Measurements from ENCODE around the gene EPRS1.
"Not testable (repeated sequence)": the region's sequence is repeated elsewhere in the genome, so short reads cannot be mapped to it uniquely, and the experiment has no call there.

Gene EPRS1

DNA sequence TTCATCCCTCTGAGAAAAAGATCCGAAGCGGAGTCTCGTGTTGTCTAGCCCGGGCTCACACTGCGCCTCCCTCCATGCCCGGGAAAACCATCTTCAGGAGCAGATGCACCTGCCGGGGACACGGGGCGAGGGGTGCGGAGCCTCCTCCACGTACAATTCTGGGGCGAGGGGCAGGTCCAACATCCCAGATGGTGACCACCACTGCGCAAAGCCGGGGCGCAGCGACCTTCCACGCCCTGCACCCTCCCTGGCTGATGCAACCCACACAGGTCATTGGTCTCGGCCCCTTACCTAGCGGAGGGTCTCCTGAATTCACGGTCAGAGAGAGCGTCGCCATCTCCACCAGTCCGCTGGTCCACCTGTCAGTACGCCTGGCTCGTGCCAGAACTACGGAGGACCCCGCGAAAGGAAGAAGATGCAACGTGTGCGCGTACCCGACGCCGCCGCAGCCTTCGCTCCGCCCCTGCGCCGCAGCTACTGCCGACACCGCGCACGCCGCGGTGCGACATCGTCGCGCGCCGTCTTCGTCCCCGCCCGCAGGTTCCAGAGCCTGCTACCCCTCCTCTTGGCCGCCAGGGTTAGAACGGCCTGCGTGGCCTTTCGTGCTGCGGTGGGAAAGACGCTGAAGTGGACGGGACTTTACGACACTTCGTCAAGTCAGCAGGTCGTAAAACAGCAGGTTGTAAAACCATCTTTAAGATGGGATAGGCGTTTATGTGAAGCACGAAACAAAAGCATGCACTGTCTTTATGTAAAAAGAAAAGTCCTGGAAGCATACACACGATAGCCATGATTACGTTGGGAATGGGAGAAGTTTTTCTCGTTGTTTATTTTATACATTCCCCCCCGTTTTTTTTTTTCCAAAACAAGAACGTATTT lies at the start of gene EPRS1:
Gene EPRS1 (minus strand): TSS at position 454 of the 879 bp plus-strand sequence. CDS start 117 bp downstream, at position 337.
- DNase-seq (ENCODE audit: low spot score) = peak; percentile 99

- peak; percentile 89 for DNase-seq (ENCODE audit: low spot score)
Observed at GRCh38 chr1:220094016-220094911, 48.0 kb upstream of the EPRS1 start, which contains the start of gene IARS2. TSS of gene IARS2 (plus strand) at chr1:220094132. CDS start at chr1:220094217, 85 bp downstream.

- no peak for DNase-seq (ENCODE audit: low spot score)
Observed at GRCh38 chr1:220093361-220094015, 47.2 kb upstream of the EPRS1 start.

GRCh38 chr1:220092694-220093093 lies 46.4 kb upstream of the EPRS1 start:
- DNase-seq (ENCODE audit: low spot score) = no peak

DNA sequence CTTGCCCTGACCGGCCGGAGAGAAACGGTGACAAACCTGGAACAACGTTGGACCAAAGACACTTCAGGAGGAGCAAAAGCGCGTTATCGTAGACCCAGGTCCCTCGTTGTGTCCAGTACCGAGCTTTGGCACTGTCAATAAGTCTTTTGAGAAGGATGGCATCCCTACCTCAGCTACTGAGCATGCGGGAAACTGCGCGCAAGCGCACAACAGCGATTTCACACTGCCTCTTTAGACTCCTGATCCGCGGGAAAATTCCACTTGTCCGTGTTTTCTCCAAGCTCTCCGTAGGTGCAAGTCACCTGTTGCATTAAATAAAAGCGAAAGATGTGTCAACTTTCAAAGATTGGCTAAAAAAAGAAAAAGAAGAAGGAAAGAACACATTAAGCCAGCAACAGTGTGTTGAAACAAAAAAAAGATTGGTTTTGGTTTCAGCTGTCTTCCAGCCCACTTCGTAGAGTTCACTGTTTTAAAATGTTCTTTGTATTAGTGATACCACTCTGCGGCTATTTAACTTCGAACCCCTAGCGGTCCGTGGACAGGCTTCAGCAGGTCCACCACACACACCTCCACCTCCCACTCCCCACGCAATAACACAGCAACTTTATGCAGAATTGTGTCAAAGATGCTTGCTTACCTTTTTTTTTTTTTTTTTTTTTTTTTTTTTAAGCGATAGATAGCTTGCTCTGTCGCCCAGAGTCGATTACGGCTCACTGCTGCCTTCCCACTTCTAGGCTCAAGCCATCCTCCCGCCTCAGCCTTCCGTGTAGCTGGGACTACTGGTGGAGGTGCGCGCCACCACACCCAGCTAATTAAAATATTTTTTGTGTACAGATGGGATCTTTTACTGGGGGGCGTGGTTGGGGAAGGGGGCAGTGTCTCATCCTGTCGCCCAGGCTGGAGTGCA lies 43.6 kb upstream of the EPRS1 start, which contains the start of gene BPNT1:
Gene BPNT1 (minus strand): TSS at position 139 of the 907 bp plus-strand sequence. CDS start 9,942 bp downstream, outside the sequence.
- DNase-seq (ENCODE audit: low spot score) = peak; percentile 97

- DNase-seq (ENCODE audit: low spot score) = not testable (repeated sequence)
Observed at GRCh38 chr1:220086261-220086686, 40.0 kb upstream of the EPRS1 start.

- DNase-seq (ENCODE audit: low spot score) = no peak
Observed at GRCh38 chr1:220084460-220084859, 38.2 kb upstream of the EPRS1 start.

- DNase-seq (ENCODE audit: low spot score) = no peak
Observed at GRCh38 chr1:220077887-220078286, 31.6 kb upstream of the EPRS1 start.

DNA sequence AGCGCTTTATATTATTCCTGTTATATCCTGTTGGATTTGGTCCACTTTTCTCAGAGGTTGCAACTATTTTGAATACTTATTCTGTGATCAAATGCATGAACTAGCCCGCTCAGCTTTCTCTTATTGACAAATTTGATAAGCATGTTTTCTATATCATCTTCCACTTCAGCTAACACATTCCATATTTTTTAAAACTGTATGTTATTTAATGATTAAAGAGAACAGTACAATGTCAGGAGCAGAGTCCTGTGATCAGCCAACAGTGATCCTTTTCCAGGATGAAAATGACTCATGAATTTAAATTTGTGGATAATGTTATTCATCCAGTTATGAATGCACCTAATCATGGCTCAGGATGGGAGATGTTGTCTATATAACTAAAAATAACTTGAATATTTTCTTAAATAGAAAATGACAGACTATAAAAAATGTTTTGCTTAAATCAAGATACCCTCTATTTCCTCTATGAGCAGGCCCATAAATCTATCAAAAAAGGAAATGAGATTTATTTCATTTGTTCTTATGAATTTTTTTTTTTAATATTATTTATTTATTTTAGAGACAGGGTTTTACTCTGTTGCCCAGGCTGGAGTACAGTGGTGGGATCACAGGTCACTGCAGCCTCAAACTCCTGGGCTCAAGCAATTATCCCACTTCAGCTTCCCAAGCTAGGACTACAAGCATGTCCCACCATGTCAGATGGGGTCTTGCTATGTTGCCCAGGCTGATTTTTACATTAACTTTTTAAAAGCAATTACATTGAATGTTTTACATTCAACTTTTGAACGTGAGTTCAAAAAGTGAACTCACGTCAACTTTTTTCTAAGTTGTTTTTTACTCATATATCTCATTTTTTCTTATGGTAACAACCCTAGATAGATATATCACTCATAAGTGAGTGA lies 30.8 kb upstream of the EPRS1 start:
- DNase-seq (ENCODE audit: low spot score) = no peak

DNA sequence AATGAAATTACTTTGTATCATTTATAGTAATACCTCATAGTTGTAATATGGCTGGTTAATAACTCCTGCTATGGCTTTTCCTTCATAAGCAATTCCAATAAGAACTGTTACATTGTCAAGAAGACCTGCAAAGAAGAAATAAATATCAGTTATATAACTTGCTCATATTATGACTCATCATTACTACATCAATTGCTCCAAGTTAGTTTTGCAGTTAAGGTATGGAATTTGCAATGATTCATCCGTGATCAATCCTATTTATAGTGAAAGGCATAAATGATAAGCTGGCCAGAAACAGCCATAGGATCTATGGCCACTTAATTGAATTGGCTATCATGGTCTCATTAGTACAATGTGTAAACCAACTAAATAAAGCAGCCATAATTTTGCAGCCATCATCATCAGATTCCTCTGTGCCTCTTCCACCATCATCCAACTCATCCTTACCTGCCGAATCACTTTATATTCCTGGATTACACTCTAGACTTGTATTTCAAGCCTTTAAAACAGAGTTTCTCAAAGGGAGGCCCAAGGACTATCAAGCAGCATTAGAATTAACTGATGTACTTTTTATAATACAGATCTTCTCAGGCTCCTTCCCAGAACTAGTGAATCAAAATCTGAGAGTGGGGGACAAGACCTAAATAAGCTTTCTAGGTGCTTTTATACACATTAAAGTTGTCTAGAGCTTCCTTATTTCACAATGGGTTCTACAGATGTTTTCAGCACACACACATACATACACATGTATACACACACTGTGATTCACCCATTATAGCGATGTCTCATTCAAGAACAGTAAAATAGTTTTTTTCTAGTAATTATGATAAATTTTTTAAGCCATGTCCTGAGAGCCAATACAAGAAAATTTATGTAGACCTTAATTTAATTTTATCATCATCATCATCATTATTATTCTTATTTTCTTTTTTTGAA lies 21.2 kb upstream of the EPRS1 start:
- no peak for DNase-seq (ENCODE audit: low spot score)

DNA sequence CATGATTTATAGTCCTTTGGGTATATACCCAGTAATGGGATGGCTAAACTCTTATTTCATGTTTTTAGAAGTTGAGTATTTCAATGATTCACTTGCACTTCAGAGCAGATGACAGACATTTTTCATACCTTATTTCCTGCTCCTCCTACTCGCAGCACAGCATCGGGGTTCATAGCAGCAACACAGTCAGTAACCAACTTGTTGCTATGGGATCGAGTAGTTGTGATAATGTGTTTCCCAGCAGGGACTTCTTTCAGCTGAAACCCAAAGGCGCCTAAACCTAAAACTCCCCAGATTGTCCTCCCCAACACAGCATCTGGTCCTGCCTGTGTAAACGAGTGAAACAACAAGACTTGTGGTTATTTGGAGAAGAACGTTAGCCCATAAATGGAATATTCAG lies 16.3 kb upstream of the EPRS1 start:
- no peak for DNase-seq (ENCODE audit: low spot score)

DNA sequence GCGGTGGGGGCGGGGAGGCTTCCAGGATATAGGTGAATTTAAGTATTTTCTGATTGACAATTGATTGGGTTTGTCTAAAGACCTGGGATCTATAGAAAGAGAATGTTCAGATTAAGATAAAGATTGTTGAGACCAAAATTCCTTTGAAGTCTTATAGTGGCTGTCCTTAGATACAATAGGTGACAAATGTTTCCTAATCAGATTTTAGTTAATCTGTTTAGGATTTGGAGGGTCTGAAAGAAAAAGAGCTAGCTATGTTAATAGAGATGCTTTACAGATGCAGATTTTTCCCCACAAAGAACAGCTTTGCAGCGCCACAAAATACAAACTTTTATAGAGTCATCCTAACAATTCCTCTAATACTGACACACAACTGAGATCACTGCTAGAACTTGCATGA lies 14.6 kb upstream of the EPRS1 start:
- DNase-seq (ENCODE audit: low spot score) = no peak

GRCh38 chr1:220056374-220056773 lies 10.1 kb upstream of the EPRS1 start:
- DNase-seq (ENCODE audit: low spot score) = no peak

GRCh38 chr1:220045356-220046051 lies 801 bp downstream of the EPRS1 start:
- DNase-seq (ENCODE audit: low spot score) = peak; percentile 18

- DNase-seq (ENCODE audit: low spot score) = no peak
Observed at GRCh38 chr1:220044678-220045355, 1.5 kb downstream of the EPRS1 start.

DNA sequence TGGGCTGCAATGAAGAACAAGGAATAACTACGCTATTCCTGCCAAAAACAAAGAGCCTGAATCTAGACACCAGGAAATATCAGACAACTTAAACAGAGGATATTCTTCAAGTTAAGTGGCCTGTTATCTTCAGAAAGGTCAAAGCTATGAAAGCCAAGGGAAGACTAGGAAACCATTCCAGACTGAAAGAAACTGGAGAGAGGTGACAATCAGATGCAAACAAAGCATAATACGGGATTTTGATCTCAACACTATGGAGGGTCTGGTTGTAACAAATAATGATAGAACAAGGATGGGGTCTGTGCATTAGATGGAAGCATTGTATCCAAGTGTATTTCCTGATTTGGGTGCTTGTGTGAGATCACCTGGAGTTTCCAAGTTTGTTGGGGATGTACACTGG lies 2.7 kb downstream of the EPRS1 start:
- no peak for DNase-seq (ENCODE audit: low spot score)

- no peak for DNase-seq (ENCODE audit: low spot score)
Observed at GRCh38 chr1:220040028-220040596, 6.2 kb downstream of the EPRS1 start.
